Activated CD4-positive, alpha-beta T cell treated with anti-CD3 and anti-CD28 coated beads, Interleukin-2, amount 10 ng/mL, durations not matched to agents 24 days and 14 days (primary cell): ENCODE measurements around the gene PLA2R1. TPM values are rescaled to one million over a fixed set of nuclear protein-coding genes. Genes with fewer than 3 reads are reported as not detected.

Source experiments
- DNase-seq: peaks from one replicate; pipeline ENCODE4 v3.0.0; 2022
- H3K27ac Mint-ChIP-seq: one replicate; pipeline ENCODE4 v1.8.0; 2022; ENCODE audit warnings: mild to moderate bottlenecking, mixed read lengths
- H3K27me3 Mint-ChIP-seq: one replicate; pipeline ENCODE4 v1.8.0; 2022; ENCODE audit warnings: mixed read lengths
- H3K36me3 Mint-ChIP-seq: one replicate; pipeline ENCODE4 v1.8.0; 2022; ENCODE audit warnings: low read depth, mild to moderate bottlenecking, mixed read lengths
- H3K4me1 Mint-ChIP-seq: one replicate; pipeline ENCODE4 v1.8.0; 2021; ENCODE audit warnings: mixed read lengths
- H3K4me3 Mint-ChIP-seq: one replicate; pipeline ENCODE4 v1.8.0; 2022; ENCODE audit warnings: mild to moderate bottlenecking, moderate library complexity, mixed read lengths
- H3K9me3 Mint-ChIP-seq: one replicate; pipeline ENCODE4 v1.8.0; 2021; ENCODE audit warnings: mixed read lengths
- intact Hi-C: fragments of 100-400 bp; cut with micrococcal nuclease; formaldehyde crosslinking; loops from one replicate; pipeline ENCODE4 v1.15.1; 2023
- total RNA-seq: library from RNA; stranded (reverse); gene quantifications from 2 replicates; pipeline ENCODE4 v1.2.3, GENCODE V29; 2022

Gene PLA2R1
- total RNA-seq, 1 donor from 2014 or later: not detected

DNA sequence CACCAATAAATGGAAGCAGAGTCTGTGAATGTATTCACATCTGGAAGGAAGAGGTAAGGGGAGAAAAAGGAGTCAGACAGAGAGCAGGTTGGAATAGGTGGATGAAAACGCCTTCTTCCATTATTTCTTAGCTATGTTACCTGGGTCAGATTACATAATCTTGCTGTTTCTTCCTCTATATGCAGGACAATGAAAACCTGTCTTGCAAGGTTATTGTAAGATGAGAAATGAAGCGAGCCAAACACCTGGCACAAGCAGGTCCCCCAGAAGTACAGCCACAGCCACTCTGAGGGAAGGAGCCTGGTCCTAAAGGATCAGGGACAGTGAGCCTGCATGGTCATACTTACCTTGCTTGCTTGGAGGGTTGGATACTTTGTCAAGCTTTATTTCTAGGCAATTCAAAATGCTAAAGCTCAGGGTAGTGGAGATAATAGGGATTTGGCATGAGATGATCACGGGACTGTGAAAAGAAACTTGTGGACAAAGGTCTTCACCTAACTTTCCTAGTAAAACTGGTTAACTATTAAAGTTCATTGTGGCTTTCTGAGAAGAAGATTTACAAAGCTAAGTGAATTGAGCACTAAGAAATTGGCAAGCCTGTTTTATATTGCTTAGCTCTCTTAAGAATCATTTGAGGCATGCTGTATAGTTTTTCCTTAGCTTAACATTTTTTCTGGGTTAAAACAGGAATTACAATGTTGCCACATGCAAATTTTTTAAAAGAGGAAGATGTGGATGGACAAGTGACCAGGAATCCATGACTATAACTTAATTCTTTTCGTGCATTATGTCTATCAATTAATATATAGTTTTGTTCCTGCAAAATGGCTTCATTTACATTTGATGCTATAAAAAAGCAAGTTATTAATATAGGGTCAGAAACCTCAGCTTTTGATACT is 15.7 kb upstream of the PLA2R1 start:
- H3K9me3 Mint-ChIP-seq: no peaks in the 10 kb centered on the region
- intact Hi-C loops: no loop called here
- H3K36me3 Mint-ChIP-seq: no peaks in the 10 kb centered on the region
- no peak for DNase-seq
- no peaks in the 10 kb centered on the region for H3K4me1 Mint-ChIP-seq
- H3K4me3 Mint-ChIP-seq: no peak overlapping the region
- peaks cover 3% of the 10 kb centered on the region for H3K27me3 Mint-ChIP-seq
- no peak overlapping the region for H3K27ac Mint-ChIP-seq

DNA sequence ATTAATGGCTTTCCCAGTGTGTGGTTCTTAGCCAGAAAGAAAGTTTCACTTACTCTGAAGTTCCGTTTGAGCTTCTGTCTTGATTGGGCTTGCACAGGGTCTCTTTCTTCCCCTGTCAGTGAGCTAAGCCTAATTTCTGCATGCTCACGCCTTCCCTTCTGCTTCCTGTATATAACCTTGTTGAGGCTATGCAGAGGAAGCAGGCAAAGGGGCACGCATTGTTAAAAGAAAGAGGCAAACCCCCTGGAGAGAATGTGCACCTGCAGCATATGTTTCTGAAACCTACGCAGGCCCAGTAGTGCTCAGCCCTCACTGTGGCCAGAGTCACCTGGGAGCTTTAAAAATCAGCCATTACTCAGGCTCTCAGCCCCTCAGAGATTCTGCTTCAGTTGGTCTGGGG is 14.5 kb upstream of the PLA2R1 start:
- Mint-ChIP-seq H3K27me3 (peaks cover 3% of the 10 kb centered on the region), H3K9me3 (no peaks in the 10 kb centered on the region), H3K4me3 (no peak overlapping the region), H3K4me1 (no peaks in the 10 kb centered on the region), H3K27ac (no peak overlapping the region), H3K36me3 (no peaks in the 10 kb centered on the region)
- intact Hi-C loops: no loop called here
- no peak for DNase-seq

DNA sequence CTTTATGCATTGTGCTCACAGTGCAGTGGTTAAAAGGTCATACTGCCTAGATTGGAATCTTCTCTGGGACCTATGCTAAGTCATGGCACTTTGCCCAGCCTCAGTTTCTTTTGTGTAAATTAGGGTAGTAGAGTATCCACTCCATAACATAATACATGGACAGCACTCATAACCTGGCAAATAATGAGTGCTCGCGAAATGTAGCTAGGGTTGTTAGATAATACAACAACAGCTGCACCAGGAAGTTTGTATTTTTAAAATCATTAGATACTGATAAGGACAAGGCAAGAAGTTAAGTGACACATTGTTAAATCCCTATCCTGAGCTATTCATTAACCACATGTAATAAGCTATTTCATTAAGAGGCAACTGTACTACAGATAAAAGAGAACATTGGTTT is 13.8 kb upstream of the PLA2R1 start:
- H3K27ac Mint-ChIP-seq: no peak overlapping the region
- H3K36me3 Mint-ChIP-seq: no peaks in the 10 kb centered on the region
- no peak for DNase-seq
- H3K9me3 Mint-ChIP-seq: no peaks in the 10 kb centered on the region
- H3K4me3 Mint-ChIP-seq: no peak overlapping the region
- no peaks in the 10 kb centered on the region for H3K4me1 Mint-ChIP-seq
- H3K27me3 Mint-ChIP-seq: peaks cover 6% of the 10 kb centered on the region
- intact Hi-C loops: no loop called here

DNA sequence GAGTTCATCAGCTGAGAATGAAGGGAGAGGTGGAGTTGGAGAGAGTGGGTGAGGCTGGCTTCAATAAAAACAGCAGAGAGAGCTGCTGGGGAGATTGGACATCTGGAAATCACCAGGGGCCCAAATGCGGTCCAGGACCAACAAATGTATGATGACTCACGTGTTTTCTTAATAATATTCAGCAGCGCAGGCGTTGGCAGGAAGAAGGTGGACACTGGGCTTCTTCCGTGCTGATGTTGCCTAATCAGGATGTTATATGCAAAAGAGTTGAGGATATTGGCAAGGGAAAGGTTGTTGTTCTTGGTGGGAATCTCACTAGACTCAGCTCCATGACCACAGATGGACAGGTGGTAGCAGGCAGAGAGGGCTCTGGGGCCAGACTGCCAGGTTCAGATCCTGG is 12.8 kb upstream of the PLA2R1 start:
- H3K9me3 Mint-ChIP-seq: no peaks in the 10 kb centered on the region
- no peaks in the 10 kb centered on the region for H3K4me1 Mint-ChIP-seq
- intact Hi-C loops: no loop called here
- peaks cover 9% of the 10 kb centered on the region for H3K27me3 Mint-ChIP-seq
- H3K4me3 Mint-ChIP-seq: no peak overlapping the region
- no peaks in the 10 kb centered on the region for H3K36me3 Mint-ChIP-seq
- DNase-seq: no peak
- no peak overlapping the region for H3K27ac Mint-ChIP-seq

DNA sequence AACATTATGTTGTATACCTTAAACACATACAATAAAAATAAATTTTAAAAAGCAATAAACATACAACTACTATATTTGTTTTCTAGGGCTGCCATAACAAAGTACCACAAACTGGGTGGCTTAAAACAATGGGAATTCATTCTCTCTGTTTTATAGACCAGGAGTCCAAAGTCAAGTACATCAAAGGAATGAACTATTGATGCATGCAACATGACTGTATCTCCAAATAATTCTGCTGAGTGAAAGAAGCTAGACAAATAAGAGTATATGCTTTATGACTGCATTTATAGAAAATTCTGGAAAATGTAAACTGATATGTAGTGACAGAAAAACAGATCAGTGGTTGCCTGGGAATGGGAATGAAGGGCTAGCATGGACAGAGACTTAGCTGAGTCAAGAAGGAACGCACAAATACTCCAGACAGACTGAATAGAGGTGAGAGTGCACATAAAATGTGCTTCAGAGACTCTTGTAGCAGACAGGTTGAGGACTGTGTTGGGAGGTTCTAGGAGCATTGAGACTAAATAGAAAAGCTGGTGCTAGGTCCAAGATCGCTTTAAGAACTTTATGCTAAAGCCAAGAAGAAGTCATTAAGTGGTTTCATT is 11.0 kb upstream of the PLA2R1 start:
- Mint-ChIP-seq H3K4me1 (no peaks in the 10 kb centered on the region), H3K9me3 (no peaks in the 10 kb centered on the region), H3K27ac (no peak overlapping the region), H3K27me3 (peaks cover 9% of the 10 kb centered on the region), H3K4me3 (no peak overlapping the region), H3K36me3 (no peaks in the 10 kb centered on the region)
- intact Hi-C loops: no loop called here
- no peak for DNase-seq

DNA sequence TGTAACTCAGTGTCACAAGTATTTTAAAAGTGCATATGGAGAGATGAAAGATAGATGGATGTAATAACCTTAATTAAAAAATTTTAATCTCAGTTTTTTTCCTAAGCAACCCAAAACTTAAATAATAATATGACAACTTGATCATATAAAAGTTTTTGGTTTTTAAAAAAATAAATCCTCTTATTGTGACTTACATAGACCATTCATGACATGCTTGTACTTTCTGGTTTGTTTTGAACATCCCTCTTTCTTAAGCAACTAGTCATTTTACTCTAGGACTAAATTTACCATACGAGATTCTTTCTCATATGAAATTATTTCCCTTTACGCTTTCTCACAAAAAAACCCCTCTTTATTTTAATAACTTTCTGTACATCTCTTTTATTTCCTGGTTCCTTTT is 6.5 kb upstream of the PLA2R1 start:
- H3K36me3 Mint-ChIP-seq: no peaks in the 10 kb centered on the region
- H3K27ac Mint-ChIP-seq: no peak overlapping the region
- peaks cover 14% of the 10 kb centered on the region for H3K27me3 Mint-ChIP-seq
- H3K9me3 Mint-ChIP-seq: peaks cover 4% of the 10 kb centered on the region
- H3K4me3 Mint-ChIP-seq: no peak overlapping the region
- intact Hi-C loops: no loop called here
- no peak for DNase-seq
- no peaks in the 10 kb centered on the region for H3K4me1 Mint-ChIP-seq

DNA sequence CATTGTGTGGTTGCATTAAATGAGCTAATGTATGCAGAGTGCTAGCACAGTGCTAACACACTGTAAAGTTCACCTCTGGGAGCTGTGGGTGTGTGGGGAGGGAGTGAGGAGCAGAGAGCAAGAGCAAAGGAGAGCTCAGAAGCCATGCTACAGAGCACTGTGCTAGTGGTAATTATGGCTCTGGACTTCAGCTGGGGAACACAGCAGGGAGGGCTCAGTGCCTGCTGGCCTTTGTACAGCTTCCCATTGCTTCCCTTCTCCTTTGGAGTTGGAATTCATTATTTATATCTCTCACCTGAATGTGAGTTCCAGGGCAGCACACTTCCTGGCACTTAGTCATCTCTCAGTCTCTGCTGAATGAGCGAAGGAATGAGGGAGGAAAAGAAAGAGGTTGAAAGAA is 2.5 kb upstream of the PLA2R1 start:
- Mint-ChIP-seq H3K4me3 (no peak overlapping the region), H3K4me1 (peaks cover 2% of the 10 kb centered on the region), H3K27me3 (peaks cover 33% of the 10 kb centered on the region), H3K36me3 (no peaks in the 10 kb centered on the region), H3K9me3 (peaks cover 4% of the 10 kb centered on the region), H3K27ac (no peak overlapping the region)
- DNase-seq: no peak
- intact Hi-C loops: no loop called here

DNA sequence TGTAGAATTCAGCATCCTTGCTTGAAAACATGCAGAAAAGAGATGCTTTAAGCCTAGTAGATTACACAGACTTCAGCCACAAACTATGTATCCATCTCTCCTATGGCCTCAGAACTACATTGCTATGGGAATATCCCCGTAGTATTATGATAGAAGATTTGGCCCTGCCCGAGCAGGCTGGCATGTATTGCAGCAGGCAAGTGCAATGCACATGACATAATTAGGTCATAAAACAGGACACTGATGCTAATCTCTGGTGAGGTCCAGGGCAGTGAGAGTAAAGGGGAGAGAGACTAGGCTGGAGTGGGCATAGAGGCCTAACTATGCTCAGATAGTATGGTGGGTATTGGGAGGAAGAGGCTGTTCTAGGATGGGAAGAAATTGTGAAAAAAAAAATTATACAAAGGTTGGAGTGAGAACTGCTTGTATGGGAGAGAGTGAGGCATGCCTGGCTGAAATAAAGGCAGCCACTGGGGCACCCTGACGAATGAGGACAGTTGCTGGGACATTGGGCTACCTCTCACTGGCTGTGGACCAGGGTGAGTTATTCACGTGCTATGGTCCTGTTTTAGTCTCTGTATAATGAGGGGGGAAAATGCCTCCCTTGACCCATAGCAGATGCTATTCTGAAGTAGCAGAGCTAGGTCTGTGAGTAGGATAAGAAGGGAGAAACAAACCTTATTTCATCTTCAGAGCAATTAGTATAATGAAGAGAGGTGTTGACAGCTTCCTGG is 1.6 kb upstream of the PLA2R1 start:
- no peak for DNase-seq
- Mint-ChIP-seq H3K9me3 (peaks cover 4% of the 10 kb centered on the region), H3K4me3 (no peak overlapping the region), H3K36me3 (no peaks in the 10 kb centered on the region), H3K27me3 (peaks cover 38% of the 10 kb centered on the region), H3K4me1 (peaks cover 2% of the 10 kb centered on the region), H3K27ac (no peak overlapping the region)
- intact Hi-C loops: no loop called here

DNA sequence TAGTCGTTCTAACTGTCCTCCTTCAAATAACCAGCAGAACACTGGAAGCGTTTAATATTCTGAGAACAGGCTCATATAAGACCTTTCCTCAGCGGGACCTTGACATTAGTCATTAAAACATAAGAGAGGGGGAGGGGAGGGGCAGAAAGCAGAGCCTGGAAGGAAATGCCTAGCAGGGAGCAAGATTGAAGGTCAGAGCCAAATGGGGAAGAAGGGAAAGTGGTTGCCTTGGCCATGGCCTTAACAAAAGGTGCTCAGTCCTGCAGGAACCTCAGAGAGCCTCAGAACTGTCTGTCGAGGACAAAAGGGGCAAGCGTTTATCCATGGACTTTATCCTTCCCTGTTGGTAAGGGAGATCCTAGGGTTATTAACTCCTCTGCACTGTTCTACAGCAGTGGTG is 856 bp upstream of the PLA2R1 start:
- intact Hi-C loops: no loop called here
- Mint-ChIP-seq H3K36me3 (no peaks in the 10 kb centered on the region), H3K27me3 (peaks cover 43% of the 10 kb centered on the region), H3K27ac (no peak overlapping the region), H3K9me3 (peaks cover 4% of the 10 kb centered on the region), H3K4me1 (peaks cover 2% of the 10 kb centered on the region), H3K4me3 (peak overlapping the region; percentile 73)
- DNase-seq: no peak

DNA sequence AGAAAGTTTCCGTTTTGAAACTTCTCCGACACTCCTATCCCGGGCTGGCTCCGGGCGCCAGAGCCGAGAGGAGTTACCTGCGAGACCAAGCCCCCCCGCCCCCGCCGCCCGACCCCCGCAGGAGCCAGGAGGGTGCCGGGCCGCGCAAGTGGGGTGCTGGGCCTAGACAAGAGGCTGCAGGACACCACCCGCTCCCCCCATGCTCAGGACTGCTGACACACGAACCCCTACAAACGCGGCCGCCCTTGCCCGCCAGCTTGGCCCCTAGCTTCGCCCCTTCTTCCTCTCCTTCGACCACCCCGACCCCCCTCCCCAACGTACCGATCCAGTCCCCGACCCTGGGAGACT is 497 bp downstream of the PLA2R1 start:
- intact Hi-C loops: no loop called here
- peaks cover 44% of the 10 kb centered on the region for H3K27me3 Mint-ChIP-seq
- no peaks in the 10 kb centered on the region for H3K36me3 Mint-ChIP-seq
- no peaks in the 10 kb centered on the region for H3K9me3 Mint-ChIP-seq
- peaks cover 2% of the 10 kb centered on the region for H3K4me1 Mint-ChIP-seq
- H3K4me3 Mint-ChIP-seq: peak overlapping the region; percentile 59
- no peak overlapping the region for H3K27ac Mint-ChIP-seq
- no peak for DNase-seq

DNA sequence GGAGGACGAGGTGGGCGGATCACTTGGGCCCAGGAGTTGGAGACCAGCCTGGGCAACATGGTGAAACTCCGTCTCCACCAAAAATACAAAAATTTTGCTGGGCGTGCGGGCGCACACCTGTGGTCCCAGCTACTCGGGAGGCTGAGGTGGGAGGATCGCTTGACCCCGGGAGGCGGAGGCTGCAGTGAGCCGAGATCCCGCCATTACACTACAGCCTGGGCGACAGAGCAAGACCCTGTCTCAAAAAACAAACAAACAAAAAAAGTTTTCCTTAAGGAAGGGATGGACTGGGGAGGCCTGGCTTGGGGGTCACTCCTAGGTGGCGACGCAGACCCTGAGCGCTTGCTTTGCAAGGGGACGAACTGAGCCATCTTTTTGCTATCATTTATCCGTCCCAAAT is 882 bp downstream of the PLA2R1 start:
- Mint-ChIP-seq H3K27me3 (peaks cover 47% of the 10 kb centered on the region), H3K27ac (no peak overlapping the region), H3K36me3 (no peaks in the 10 kb centered on the region), H3K4me1 (peaks cover 2% of the 10 kb centered on the region), H3K9me3 (no peaks in the 10 kb centered on the region), H3K4me3 (no peak overlapping the region)
- no peak for DNase-seq
- intact Hi-C loops: no loop called here

DNA sequence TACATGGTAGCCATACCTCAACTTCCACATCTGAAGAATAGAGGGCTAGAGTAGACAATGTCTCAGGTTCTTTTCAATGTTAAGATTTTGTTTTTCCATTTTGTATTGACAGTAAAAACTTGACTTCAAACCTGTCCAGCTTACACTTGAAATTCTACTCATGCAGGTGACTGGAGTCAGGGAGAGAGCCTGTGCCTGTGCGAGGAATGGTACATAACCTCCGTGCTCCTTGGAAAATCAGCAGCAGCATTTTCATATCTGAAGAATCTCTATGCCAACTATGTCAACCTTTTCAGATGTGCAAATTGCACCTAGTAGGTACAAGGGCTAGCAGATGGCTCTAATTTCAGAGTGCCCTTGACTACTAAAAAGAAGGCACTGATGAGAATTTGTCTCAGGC is 2.1 kb downstream of the PLA2R1 start:
- Mint-ChIP-seq H3K27me3 (peaks cover 47% of the 10 kb centered on the region), H3K4me1 (peaks cover 2% of the 10 kb centered on the region), H3K9me3 (no peaks in the 10 kb centered on the region), H3K36me3 (no peaks in the 10 kb centered on the region), H3K27ac (no peak overlapping the region), H3K4me3 (no peak overlapping the region)
- intact Hi-C loops: no loop called here
- no peak for DNase-seq

DNA sequence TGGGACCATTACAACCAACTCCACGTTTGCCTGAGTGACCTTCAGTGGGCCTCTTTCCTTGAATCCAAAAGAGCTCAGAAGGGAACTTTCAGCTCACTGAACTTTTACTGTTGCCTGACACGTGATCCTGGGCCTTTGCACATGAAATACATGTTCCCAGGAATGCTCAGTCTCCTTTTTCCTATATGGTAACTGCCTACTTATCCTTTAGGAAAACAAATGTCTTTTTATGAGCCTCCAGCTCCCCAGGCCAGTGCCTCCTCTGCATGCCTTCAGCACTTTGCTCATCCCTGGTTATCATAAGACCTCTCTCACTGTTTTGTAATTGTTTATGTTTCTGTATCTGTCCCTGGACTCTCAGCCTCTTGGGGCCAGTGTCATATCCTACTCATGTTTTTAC is 5.1 kb downstream of the PLA2R1 start:
- H3K4me1 Mint-ChIP-seq: no peaks in the 10 kb centered on the region
- H3K4me3 Mint-ChIP-seq: no peak overlapping the region
- DNase-seq: no peak
- intact Hi-C loops: no loop called here
- H3K27ac Mint-ChIP-seq: no peak overlapping the region
- no peaks in the 10 kb centered on the region for H3K36me3 Mint-ChIP-seq
- H3K27me3 Mint-ChIP-seq: peaks cover 32% of the 10 kb centered on the region
- H3K9me3 Mint-ChIP-seq: no peaks in the 10 kb centered on the region

DNA sequence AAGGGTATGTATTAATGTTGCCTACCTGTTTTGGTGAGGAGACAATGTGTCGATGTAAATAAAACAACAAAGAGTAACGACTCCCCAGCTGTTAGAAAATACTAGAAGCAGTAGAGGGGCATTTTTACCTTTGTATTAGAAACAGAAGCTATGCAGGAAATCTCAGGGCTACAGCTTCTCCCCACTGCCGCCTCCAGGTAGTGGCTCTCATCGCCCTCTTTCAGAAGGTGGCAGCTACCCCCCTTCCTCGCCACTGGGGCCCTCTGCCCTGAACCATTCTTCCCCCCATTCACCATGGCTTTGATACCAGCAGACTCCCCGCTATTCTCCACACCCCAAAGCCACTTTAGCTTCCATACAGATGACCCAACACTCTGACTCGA is 6.7 kb downstream of the PLA2R1 start:
- Mint-ChIP-seq H3K4me1 (no peaks in the 10 kb centered on the region), H3K4me3 (no peak overlapping the region), H3K27me3 (peaks cover 37% of the 10 kb centered on the region), H3K27ac (no peak overlapping the region), H3K9me3 (no peaks in the 10 kb centered on the region), H3K36me3 (no peaks in the 10 kb centered on the region)
- intact Hi-C loops: no loop called here
- no peak for DNase-seq
